Stimulated activated CD4-positive, alpha-beta T cell treated with anti-CD3 and anti-CD28 coated beads, Interleukin-1b, Interleukin-23, amount 100 ng/mL, for 1 hour (primary cell): Measurements from ENCODE around the gene BRSK2.

Experiments used
- DNase-seq, 2 donors: peaks; one replicate each; pipeline ENCODE4 v3.0.0-alpha.2; 2020; ENCODE audit warnings: low read depth in 2 of 2

Gene BRSK2

GRCh38 chr11:1397146-1397861 lies 7.6 kb downstream of the BRSK2 start:
- no peak for DNase-seq

- DNase-seq: no peak
Observed at GRCh38 chr11:1397862-1398527, 8.3 kb downstream of the BRSK2 start.

DNA sequence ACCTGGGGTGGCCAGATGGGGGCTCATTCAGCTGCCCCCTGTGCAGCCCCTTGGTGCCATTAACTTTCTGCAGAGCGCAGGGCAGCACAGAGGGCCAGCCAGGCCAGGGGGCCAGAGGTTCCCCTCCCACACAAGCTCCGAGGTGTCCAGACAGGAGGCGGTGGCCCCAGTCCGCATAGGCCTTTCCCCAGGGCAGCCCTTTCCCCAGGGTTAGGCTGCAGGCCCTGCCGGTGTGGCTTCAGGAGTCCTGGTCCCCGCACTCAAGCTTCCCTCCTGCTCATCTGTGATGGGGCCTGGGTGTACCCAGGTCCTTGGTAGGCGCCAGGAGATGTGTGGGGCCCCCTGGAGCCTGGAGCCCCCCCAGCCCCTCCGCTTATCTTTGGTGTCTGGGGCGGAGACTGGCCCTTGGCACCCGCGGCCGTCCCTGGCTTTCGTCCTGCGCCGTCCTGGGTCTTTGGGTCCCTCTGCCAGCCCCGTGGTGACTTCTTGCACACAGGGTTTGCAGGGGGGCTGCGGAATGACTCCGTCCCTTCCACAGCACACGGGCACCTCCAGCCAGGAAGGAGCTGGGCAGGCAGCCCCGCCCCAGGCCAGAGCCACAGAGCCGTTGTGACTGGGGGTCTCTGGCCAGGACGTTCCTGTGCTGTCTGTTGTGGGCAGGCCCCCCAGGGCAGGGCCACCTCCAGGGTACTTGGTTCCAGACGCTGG lies 8.9 kb downstream of the BRSK2 start:
- no peak for DNase-seq

DNA sequence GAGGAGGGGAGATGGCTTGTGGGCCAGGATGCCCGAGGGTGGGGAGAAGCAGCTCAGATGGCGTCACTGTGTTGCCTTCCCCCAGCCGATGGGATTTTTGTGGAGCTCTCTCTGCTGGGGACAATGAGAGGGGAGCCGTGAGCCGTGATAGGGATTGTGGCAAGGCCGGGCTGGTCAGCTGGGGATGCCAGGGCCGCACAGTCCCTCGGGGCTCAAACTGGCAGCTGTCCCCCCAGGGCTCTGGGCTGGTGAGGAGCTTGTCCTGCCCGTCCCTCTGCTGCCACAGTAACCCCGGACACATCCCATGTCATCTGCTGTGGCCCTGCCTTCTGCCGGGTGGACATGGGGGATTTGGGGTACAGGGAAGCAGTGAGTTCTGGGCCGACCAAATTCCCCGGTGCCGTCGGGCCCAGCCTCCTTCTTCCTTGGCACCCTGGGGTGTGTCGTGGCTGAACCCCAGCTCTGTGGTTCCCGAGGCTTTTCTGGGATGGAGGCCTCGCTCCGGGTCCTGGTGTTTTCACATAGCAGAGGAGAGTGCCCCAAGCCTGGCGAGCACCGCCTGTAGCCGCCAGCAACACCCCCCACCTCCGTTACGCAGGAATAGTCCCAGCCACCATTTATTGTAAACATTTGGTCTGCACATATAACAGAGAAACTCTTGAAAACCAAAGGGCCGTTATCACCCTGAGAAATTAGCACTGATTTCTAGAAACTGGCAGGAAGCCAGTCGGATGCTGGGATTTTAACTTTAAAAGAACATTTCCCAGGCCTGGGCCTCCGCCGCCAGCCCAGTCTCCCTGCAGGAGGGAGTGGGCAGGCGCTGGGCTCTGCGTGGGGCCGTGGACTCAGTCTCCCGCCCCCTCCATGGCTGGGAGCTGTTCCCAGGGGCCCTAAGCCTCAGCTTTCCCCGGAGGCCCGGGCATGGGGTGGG lies 9.9 kb downstream of the BRSK2 start:
- DNase-seq: no peak

- no peak for DNase-seq
Observed at GRCh38 chr11:1400317-1401170, 10.8 kb downstream of the BRSK2 start.

DNA sequence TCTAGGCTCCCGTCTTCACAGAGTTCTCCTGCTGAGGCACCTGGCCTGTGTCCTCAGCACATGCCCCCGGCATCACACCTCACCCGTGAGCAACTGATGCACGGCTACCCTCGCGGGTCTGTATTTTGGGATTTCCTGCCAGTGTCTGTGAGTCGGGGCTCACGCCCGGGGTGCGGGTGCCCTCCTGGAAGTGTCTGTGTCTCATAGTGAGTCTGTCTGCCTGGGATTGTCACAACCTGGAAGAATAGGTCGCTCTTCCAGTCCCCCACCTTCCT lies 11.4 kb downstream of the BRSK2 start:
- DNase-seq: no peak

GRCh38 chr11:1401656-1402221 lies 12.0 kb downstream of the BRSK2 start:
- DNase-seq: no peak

DNA sequence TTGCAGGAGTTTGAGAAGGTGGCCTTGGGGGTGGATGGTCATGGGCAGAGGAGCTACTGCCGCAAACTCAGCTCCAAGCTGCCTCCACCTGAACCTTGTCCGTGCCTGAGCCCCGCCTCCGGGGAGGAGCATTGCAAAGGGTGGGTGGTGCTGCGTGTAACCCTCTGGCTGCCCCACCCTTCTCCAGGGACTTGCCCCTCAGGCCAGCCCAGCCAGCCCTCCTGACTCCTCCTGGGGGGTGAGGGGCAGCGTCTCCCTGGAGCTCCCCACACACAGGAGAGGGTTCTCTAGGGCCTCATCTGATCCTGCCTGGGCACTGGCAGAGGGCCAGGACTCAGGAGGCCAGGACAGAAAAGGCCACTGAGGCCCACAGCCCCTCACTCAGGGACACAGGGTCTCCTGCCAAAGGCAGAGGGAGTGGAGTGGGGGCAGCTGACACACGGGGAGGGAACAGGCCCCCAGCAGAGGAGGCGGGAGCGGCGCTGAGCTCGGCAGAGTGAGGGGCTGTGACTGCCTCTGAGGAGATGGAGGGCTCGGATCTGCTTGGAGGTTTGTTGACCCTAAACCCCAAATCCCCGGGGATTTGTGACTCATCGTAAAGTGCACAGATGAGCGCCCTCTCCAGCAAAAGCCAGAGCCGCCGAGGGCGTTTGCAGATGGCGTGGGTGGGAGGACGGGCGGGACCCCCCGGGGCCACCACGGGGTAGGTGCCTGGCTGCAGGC lies 12.8 kb downstream of the BRSK2 start:
- DNase-seq: no peak

DNA sequence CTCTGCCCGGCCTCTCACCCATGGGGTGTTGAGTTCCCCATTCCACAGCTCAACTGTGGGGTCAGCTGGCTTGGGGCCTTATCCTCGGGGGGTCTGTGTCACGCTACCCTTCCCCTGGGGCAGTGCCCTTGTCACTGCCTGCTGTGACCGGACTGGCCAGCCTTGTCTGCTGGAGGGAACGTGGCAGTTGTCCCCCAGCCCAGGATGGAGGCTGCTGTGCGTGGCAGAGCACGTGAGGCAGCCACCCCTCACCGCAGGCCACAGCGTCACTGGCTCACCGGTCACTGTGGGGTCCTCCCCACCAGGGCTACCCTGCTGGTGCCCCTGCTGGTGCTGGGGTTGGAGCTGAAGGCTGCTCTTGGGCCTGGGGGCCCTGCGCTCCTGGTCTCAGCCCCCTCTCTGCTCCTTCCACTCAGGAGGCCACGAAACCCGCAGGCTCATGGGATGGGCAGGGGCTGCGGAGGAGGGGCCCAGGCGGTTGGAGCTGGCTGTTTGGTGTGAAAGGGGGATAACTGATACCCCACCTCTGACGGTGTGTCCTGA lies 13.4 kb downstream of the BRSK2 start:
- DNase-seq: no peak

- DNase-seq: no peak
Observed at GRCh38 chr11:1403721-1404460, 14.2 kb downstream of the BRSK2 start.

DNA sequence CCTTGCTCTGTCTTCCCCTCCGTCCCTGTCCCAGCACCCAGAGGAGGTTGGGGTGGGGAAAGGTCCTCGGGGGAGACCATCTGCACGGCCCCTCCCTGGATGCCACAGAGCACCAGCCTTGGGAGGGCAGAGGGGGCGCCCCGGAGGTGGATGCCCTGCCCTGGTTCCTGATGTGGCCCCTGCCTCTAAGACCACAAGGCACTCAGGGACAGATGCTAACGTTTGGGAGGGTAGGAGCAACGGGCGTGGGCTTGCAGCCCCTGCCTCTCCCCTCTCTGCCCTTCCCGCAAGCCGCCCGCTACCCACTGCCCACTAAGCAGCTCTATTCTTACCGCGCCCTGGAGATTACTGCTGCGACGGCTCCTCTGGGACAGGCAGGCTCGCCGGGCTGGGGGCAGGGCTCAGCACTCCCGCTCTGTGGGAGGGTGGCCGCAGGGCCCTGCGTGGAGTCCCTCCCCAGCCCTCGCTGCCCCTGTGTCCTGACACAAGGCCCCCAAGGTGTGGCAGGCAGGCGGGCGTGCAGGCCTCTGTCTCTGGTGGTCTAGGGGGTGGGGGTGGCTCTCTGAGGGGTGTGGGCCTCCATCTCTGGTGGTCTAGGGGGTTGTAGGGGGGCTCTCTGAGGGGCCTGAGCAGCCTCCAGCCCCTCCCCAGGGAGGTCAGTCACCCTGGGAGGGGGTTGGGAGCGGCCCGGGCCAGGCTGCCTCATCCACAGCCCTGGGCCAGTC lies 14.9 kb downstream of the BRSK2 start:
- DNase-seq: no peak

- DNase-seq: no peak
Observed at GRCh38 chr11:1405186-1406020, 15.7 kb downstream of the BRSK2 start.

GRCh38 chr11:1406571-1407485 lies 17.1 kb downstream of the BRSK2 start:
- no peak for DNase-seq

DNA sequence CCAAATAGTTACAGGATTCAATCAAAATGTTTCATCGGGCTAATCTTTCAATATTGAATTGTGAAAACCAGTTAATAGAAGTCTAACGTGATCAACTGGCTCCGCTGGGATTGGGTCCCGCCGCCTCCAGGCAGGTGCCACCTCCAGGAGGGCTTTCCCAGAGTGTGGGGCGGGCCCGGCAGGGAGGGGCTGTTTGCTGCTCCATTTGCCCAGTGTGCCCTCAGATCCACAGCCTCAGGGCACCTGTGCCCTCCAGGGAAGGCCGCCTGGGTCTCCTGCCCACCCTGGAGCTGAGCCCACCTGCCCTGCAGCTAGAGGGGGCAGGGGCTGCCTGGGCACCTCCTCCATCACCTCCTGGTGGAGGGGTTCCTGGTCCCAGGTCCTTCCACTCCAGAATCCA lies 17.9 kb downstream of the BRSK2 start:
- DNase-seq: no peak

DNA sequence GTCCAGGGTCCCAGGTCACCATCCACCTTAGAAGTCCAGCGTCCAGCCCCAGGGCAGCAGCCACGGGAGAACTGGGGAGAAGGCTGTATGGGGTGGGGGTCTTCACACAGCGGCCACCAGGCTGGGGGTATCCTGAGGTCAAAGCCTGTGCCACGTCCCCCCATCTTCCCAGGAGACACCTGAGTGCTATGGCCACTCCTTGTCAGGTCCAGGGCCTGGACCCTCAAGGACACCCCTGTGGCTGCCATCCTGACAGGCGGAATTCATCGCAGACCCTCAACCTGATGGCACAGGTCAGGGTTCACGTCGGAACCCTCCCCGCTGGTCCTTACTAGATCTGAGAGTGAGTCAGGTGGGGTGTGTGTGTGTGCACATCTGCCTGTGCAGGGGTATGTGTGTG lies 18.6 kb downstream of the BRSK2 start:
- DNase-seq: no peak

- DNase-seq: no peak
Observed at GRCh38 chr11:1409108-1409851, 19.5 kb downstream of the BRSK2 start.
